Urinary bladder (tissue), 4 donors: ENCODE data around the gene KRT25. TPM values are rescaled to one million over a fixed set of nuclear protein-coding genes. Genes with fewer than 3 reads are reported as not detected.
"Not testable (repeated sequence)": the region's sequence is repeated elsewhere in the genome, so short reads cannot be mapped to it uniquely, and the experiment has no call there.

Source experiments
- DNase-seq: peaks from one replicate; pipeline ENCODE4 v3.0.0-alpha.2; 2015; ENCODE audit errors: extremely low spot score
- H3K27ac ChIP-seq: one replicate; pipeline ENCODE4 v1.5.1; 2013; ENCODE audit warnings: low read depth, mild to moderate bottlenecking, moderate library complexity
- H3K36me3 ChIP-seq: one replicate; pipeline ENCODE4 v1.6.1; 2013; ENCODE audit warnings: mild to moderate bottlenecking, moderate library complexity; ENCODE audit not compliant: insufficient read depth
- H3K4me1 ChIP-seq: one replicate; pipeline ENCODE4 v1.6.1; 2013; ENCODE audit warnings: mild to moderate bottlenecking, moderate library complexity; ENCODE audit not compliant: insufficient read depth
- H3K4me3 ChIP-seq: one replicate; pipeline ENCODE4 v1.5.1; 2013; ENCODE audit warnings: low read depth, low read length
- WGBS: extraction: QIAGEN DNeasy Blood & Tissue Kit; methylation state at CpG from one replicate; pipeline ENCODE4 v1.1.7; 2013; 5-methylcytosine and 5-hydroxymethylcytosine counted together
- polyA plus RNA-seq: library from polyadenylated mRNA; stranded (reverse); fragments of 200-250 nt; gene quantifications from one replicate; pipeline ENCODE4 v1.2.3, GENCODE V29; 2013
- total RNA-seq: library from RNA; depleted of rRNA; stranded (reverse); fragments of >200 nt; gene quantifications from one replicate; pipeline ENCODE4 v1.2.3, GENCODE V29; 2014
- donor health status: healthy with polysubstance abuse.
- donor health status: healthy.

Gene KRT25
- total and polyA plus RNA-seq, 2 donors = not detected

DNA sequence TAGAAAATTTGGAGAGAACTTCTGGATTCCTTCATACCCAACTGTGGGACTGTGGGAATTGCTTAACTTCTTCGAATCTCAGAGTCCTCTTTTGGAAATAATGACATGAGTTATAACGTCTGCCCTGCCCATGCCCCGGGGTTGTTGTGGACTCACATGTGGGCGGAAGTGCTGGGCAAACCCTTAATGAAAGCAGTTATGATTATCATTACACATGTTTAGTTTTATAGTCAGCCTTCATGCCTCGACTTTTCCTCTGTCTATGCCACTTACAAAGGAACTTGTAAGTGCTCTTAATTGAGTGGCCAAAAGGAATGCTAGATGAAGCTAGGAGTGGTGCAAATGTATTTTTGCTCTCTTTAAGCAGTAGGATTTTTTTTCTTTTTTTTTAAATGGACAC lies 23.3 kb upstream of the KRT25 start:
- WGBS = 70% methylated on average over 5 of the region's 5 CpGs
- DNase-seq = no peak
- no peak overlapping the region for H3K27ac ChIP-seq
- H3K4me3 ChIP-seq = no peak overlapping the region
- no peaks in the 10 kb centered on the region for H3K4me1 ChIP-seq
- H3K36me3 ChIP-seq = no peaks in the 10 kb centered on the region

DNA sequence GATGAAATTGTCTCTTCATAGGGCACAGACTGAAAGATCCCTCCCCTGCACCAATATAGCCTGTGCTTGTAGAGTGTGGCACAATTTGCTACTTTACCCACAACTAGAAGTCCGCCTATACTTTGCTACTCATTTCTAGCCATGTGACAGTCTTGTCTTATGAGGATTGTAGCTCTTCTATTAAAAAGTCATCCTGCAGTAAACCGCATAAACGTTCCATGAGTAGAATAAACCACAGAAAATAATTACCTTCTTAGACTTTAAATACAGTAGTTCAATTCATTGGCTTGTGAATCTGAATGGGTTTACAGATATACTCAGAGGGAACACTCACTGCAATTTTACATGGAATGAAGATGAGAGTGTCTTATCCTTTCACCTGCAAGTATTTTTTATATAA lies 22.8 kb upstream of the KRT25 start:
- Histone ChIP-seq H3K4me1 (no peaks in the 10 kb centered on the region), H3K36me3 (no peaks in the 10 kb centered on the region), H3K4me3 (no peak overlapping the region), H3K27ac (no peak overlapping the region)
- WGBS = 84% methylated on average over 3 of the region's 3 CpGs
- no peak for DNase-seq

DNA sequence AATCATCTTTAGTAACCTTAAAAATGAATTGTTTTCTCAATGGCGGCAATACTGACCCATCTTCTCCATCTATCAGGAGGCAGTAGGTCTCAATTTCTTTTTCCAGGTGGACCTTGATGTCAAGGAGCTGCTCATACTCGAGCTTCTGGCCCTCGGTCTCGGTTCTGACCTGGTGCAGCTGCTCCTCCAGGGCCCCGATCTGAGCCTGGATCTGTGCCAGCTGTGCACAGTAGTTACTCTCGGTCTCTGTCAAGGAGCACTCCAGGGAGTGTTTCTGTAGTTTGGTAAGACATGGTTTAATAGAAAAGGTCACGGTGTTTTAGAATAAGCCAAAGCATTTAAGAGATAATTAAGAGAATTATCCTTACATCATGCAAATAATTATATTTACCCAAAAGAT lies 22.3 kb upstream of the KRT25 start:
- WGBS = 58% methylated on average over 7 of the region's 7 CpGs
- Histone ChIP-seq H3K4me3 (no peak overlapping the region), H3K27ac (no peak overlapping the region), H3K36me3 (no peaks in the 10 kb centered on the region), H3K4me1 (no peaks in the 10 kb centered on the region)
- DNase-seq = no peak

GRCh38 chr17:40775945-40776344 lies 20.8 kb upstream of the KRT25 start:
- H3K27ac ChIP-seq = no peak overlapping the region

GRCh38 chr17:40772101-40772500 lies 17.0 kb upstream of the KRT25 start, which contains the start of gene KRT26:
KRT26 (minus strand) TSS chr17:40772201; CDS start chr17:40772113, 88 bp downstream.
- Histone ChIP-seq H3K4me3 (no peak within 1 kb of the TSS), H3K36me3 (no peaks in the 10 kb centered on the region), H3K27ac (no peak within 1 kb of the TSS), H3K4me1 (no peaks in the 10 kb centered on the region)
- DNase-seq = no peak
- 89% methylated on average over 3 of the region's 3 CpGs for WGBS

More at GRCh38 chr17:40775945-40776344, 20.8 kb upstream of the KRT25 start:
- Histone ChIP-seq H3K4me1 (no peaks in the 10 kb centered on the region), H3K36me3 (no peaks in the 10 kb centered on the region), H3K4me3 (no peak overlapping the region)
- no peak for DNase-seq
- 49% methylated on average over 4 of the region's 4 CpGs for WGBS

DNA sequence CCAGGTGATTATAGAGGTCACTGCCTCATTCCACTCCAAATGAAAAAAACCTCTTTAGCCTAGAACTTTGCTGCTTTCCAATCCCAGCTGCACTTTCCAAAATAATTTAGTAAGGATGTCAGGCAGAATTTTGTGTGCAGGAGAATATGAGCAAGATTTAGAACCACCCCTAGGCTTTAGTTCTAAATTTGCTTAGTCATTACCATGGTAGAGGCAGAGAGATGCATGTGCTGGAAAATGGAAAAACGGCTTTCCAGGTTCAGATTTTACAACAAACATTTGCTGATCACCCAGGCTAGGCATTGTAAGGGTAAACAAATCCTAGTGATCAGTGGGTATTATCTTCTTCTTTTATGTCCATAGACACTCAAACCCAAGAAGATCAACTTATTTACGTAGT lies 10.5 kb upstream of the KRT25 start:
- H3K27ac ChIP-seq = no peak overlapping the region
- no peak overlapping the region for H3K4me3 ChIP-seq
- 74% methylated on average over 2 of the region's 2 CpGs for WGBS
- no peaks in the 10 kb centered on the region for H3K4me1 ChIP-seq
- peaks cover 1% of the 10 kb centered on the region for H3K36me3 ChIP-seq
- no peak for DNase-seq

- no peak for DNase-seq
- Histone ChIP-seq H3K4me3 (no peak overlapping the region), H3K36me3 (peaks cover 1% of the 10 kb centered on the region), H3K27ac (no peak overlapping the region), H3K4me1 (no peaks in the 10 kb centered on the region)
- WGBS = 81% methylated on average over 1 of the region's 1 CpG
Measured at GRCh38 chr17:40763752-40764151, 8.6 kb upstream of the KRT25 start.

- Histone ChIP-seq H3K27ac (no peak overlapping the region), H3K4me1 (no peaks in the 10 kb centered on the region), H3K36me3 (peaks cover 1% of the 10 kb centered on the region), H3K4me3 (no peak overlapping the region)
- 19% methylated on average over 1 of the region's 1 CpG for WGBS
- DNase-seq = no peak
Measured at GRCh38 chr17:40760105-40761016, 5.2 kb upstream of the KRT25 start.

GRCh38 chr17:40753804-40754203 lies 1.3 kb downstream of the KRT25 start:
- no peak overlapping the region for H3K27ac ChIP-seq
- no peak for DNase-seq
- 92% methylated on average over 3 of the region's 3 CpGs for WGBS
- no peak overlapping the region for H3K4me3 ChIP-seq
- H3K36me3 ChIP-seq = no peaks in the 10 kb centered on the region
- H3K4me1 ChIP-seq = no peaks in the 10 kb centered on the region

DNA sequence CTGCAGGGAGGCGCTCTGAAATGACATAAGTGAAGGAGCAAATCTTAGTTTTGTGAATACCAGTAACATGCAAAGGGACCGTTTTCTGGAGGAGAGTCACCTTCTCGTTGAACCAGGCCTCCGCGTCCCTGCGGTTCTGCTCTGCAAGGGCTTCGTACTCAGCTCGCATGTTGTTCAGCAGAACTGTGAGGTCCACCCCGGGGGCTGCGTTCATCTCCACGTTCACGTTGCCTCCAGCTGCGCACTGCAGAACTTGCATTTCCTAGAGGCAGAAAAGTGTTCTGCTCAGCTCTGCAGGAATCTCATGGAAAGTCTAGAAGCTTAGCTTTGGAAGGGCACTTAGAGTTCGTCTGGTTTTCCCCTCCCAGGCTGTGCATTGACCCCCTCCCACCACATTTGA lies 4.1 kb downstream of the KRT25 start:
- H3K27ac ChIP-seq = no peak overlapping the region
- 83% methylated on average over 14 of the region's 14 CpGs for WGBS

DNA sequence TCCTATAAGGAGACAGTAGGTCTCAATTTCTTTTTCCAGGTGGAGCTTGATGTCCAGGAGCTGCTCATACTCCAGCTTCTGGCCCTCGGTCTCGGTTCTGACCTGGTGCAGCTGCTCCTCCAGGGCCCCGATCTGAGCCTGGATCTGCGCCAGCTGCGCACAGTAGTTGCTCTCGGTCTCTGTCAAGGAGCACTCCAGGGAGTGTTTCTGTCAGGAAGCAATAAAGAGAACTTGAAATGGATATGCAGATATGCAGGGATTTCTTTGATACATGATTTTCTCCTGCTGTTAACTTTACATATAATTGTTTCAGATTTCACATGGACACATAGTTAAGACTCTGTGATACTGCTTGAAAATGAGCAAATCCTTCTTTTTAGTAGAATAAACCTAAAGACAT lies 4.7 kb downstream of the KRT25 start:
- Histone ChIP-seq H3K27ac (no peak overlapping the region), H3K4me3 (no peak overlapping the region), H3K36me3 (no peaks in the 10 kb centered on the region), H3K4me1 (no peaks in the 10 kb centered on the region)
- 57% methylated on average over 6 of the region's 6 CpGs for WGBS
- no peak for DNase-seq

More for the DNA sequence above, 4.1 kb downstream of the KRT25 start:
- Histone ChIP-seq H3K4me1 (no peaks in the 10 kb centered on the region), H3K36me3 (no peaks in the 10 kb centered on the region), H3K4me3 (no peak overlapping the region)
- DNase-seq = no peak

- H3K27ac ChIP-seq, H3K4me1 ChIP-seq, DNase-seq, H3K36me3 ChIP-seq, H3K4me3 ChIP-seq: not testable (repeated sequence)
- 64% methylated on average over 1 of the region's 1 CpG for WGBS
Measured at GRCh38 chr17:40748666-40749065, 6.5 kb downstream of the KRT25 start.

DNA sequence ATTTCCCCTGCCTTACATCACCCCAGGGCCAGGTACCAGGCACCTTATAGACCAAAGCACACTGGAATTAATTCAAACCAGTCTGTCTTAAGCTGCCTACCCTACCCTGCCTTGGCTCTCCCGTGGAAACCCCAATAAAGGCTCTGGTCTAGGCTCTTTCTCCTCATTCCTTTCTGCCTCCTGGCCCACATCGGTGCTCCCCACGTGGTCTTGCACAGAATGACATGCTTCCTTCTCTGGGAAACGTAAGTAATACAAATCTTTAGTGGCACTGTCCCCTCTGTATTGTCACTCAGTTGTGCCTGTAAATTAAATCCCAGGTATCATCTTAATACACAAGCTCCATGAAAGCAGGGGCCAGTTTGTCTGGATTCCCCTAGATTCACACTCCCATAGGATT lies 16.6 kb downstream of the KRT25 start:
- no peak overlapping the region for H3K4me3 ChIP-seq
- no peaks in the 10 kb centered on the region for H3K36me3 ChIP-seq
- 50% methylated on average over 4 of the region's 4 CpGs for WGBS
- H3K4me1 ChIP-seq = peaks cover 2% of the 10 kb centered on the region
- no peak for DNase-seq
- no peak overlapping the region for H3K27ac ChIP-seq

- H3K4me3 ChIP-seq = no peak overlapping the region
- WGBS = 79% methylated on average over 1 of the region's 1 CpG
- no peak overlapping the region for H3K27ac ChIP-seq
- H3K4me1 ChIP-seq = peaks cover 2% of the 10 kb centered on the region
- no peaks in the 10 kb centered on the region for H3K36me3 ChIP-seq
- no peak for DNase-seq
Measured at GRCh38 chr17:40735016-40735415, 20.1 kb downstream of the KRT25 start.
